HEK293 (cell line): ENCODE measurements around the gene SYCP3.
A peak's percentile ranks its signal among the peaks of the same experiment; 100 is the strongest.

ENCODE experiments used
- CTCF ChIA-PET: fragments of 350-600 bp; formaldehyde crosslinking; extraction: SDS; loops from one replicate; lab custom pipeline; 2021; ENCODE audit warnings: antibody characterized with exemption; lab: Yijun Ruan, JAX
- POLR2A ChIA-PET: fragments of 300-600 bp; formaldehyde crosslinking; extraction: SDS; loops from one replicate; lab custom pipeline; 2020; ENCODE audit warnings: antibody characterized with exemption, inconsistent platforms; lab: Yijun Ruan, JAX
- H3K27ac ChIP-seq: fragments of 200-500 bp; sonication (Bioruptor generic); 2 replicates; pipeline ENCODE4 v1.5.1; 2014; ENCODE audit warnings: low read depth, low read length, control low read depth, inconsistent platforms; ENCODE audit errors: extremely low read depth
- H3K36me3 ChIP-seq, 2 experiments: fragments of 200-500 bp in 1 of 2; sonication (Bioruptor generic) in 1 of 2; 1 replicate in 1 of 2; 2 replicates in 1 of 2; pipeline ENCODE4 v1.5.1; 2014 to 2017; ENCODE audit warnings: inconsistent platforms in 2 of 2, low read length in 2 of 2; ENCODE audit not compliant: control insufficient read depth in 2 of 2, insufficient read depth in 1 of 2
- H3K4me1 ChIP-seq: fragments of 200-500 bp; sonication (Bioruptor generic); 2 replicates; pipeline ENCODE4 v1.5.1; 2014; ENCODE audit warnings: mild to moderate bottlenecking, low read length, inconsistent platforms; ENCODE audit not compliant: control insufficient read depth, insufficient read depth
- H3K4me3 ChIP-seq: 2 replicates; pipeline ENCODE4 v1.5.1; 2011; ENCODE audit warnings: low read depth, mild to moderate bottlenecking, control low read depth, low read length, moderate library complexity
- H3K9me3 ChIP-seq: fragments of 200-500 bp; sonication (Bioruptor generic); 2 replicates; pipeline ENCODE4 v1.5.1; 2014; ENCODE audit warnings: low read depth, low read length, inconsistent platforms; ENCODE audit not compliant: control insufficient read depth, insufficient read depth
- EGR2 ChIP-seq: fragments of 450-650 bp; formaldehyde crosslinking; IDR thresholded peaks from 2 replicates; pipeline ENCODE4 v1.5.1; 2016; ENCODE audit warnings: low read depth, missing biosample characterization, missing genetic modification characterization
- GFI1B ChIP-seq: fragments of 450-650 bp; formaldehyde crosslinking; IDR thresholded peaks from 2 replicates; pipeline ENCODE4 v1.5.1; 2016; ENCODE audit warnings: missing biosample characterization, missing genetic modification characterization
- HIC1 ChIP-seq: fragments of 450-650 bp; formaldehyde crosslinking; IDR thresholded peaks from 2 replicates; pipeline ENCODE4 v1.5.1; 2016; ENCODE audit warnings: missing biosample characterization, missing genetic modification characterization
- INSM2 ChIP-seq: fragments of 450-650 bp; formaldehyde crosslinking; IDR thresholded peaks from 2 replicates; pipeline ENCODE4 v1.5.1; 2016; ENCODE audit warnings: missing biosample characterization, missing genetic modification characterization
- MZF1 ChIP-seq: fragments of 450-650 bp; formaldehyde crosslinking; IDR thresholded peaks from 2 replicates; pipeline ENCODE4 v1.5.1; 2017; ENCODE audit warnings: missing biosample characterization, missing genetic modification characterization, borderline replicate concordance
- REPIN1 ChIP-seq: fragments of 450-650 bp; formaldehyde crosslinking; IDR thresholded peaks from 2 replicates; pipeline ENCODE4 v1.5.1; 2017; ENCODE audit warnings: missing biosample characterization, missing genetic modification characterization, low read depth
- SCRT2 ChIP-seq: fragments of 450-650 bp; formaldehyde crosslinking; IDR thresholded peaks from 2 replicates; pipeline ENCODE4 v1.5.1; 2016; ENCODE audit warnings: missing biosample characterization, missing genetic modification characterization
- SETDB1 ChIP-seq: IDR thresholded peaks from one replicate; pipeline ENCODE4 v1.6.1; 2017; ENCODE audit warnings: mild to moderate bottlenecking, low read length, moderate library complexity, mixed read lengths; ENCODE audit not compliant: insufficient read length
- ZBTB48 ChIP-seq: fragments of 450-650 bp; formaldehyde crosslinking; IDR thresholded peaks from 2 replicates; pipeline ENCODE4 v1.5.1; 2016; ENCODE audit warnings: missing biosample characterization, missing genetic modification characterization
- ZBTB49 ChIP-seq: fragments of 450-650 bp; formaldehyde crosslinking; IDR thresholded peaks from 2 replicates; pipeline ENCODE4 v1.5.1; 2016; ENCODE audit warnings: missing biosample characterization, missing genetic modification characterization, low read depth
- ZBTB8A ChIP-seq: fragments of 450-650 bp; formaldehyde crosslinking; IDR thresholded peaks from 2 replicates; pipeline ENCODE4 v1.5.1; 2016; ENCODE audit warnings: missing biosample characterization, missing genetic modification characterization
- ZNF140 ChIP-seq: fragments of 450-650 bp; formaldehyde crosslinking; IDR thresholded peaks from 2 replicates; pipeline ENCODE4 v1.5.1; 2016; ENCODE audit warnings: missing biosample characterization, missing genetic modification characterization
- ZNF248 ChIP-seq: fragments of 450-650 bp; formaldehyde crosslinking; IDR thresholded peaks from 2 replicates; pipeline ENCODE4 v1.5.1; 2017; ENCODE audit warnings: missing biosample characterization, missing genetic modification characterization
- ZNF302 ChIP-seq: fragments of 450-650 bp; formaldehyde crosslinking; IDR thresholded peaks from 2 replicates; pipeline ENCODE4 v1.5.1; 2016; ENCODE audit warnings: missing biosample characterization, missing genetic modification characterization, low read depth
- ZNF362 ChIP-seq: fragments of 450-650 bp; formaldehyde crosslinking; IDR thresholded peaks from 2 replicates; pipeline ENCODE4 v1.5.1; 2016; ENCODE audit warnings: missing biosample characterization, missing genetic modification characterization
- ZNF48 ChIP-seq: fragments of 450-650 bp; formaldehyde crosslinking; IDR thresholded peaks from 2 replicates; pipeline ENCODE4 v1.5.1; 2016; ENCODE audit warnings: missing biosample characterization, missing genetic modification characterization
- ZNF513 ChIP-seq: fragments of 450-650 bp; IDR thresholded peaks from 2 replicates; pipeline ENCODE4 v1.5.1; 2018; ENCODE audit warnings: missing biosample characterization, missing genetic modification characterization
- ZNF585B ChIP-seq: fragments of 450-650 bp; formaldehyde crosslinking; IDR thresholded peaks from 2 replicates; pipeline ENCODE4 v1.5.1; 2016; ENCODE audit warnings: missing biosample characterization, missing genetic modification characterization
- ZNF600 ChIP-seq: fragments of 450-650 bp; formaldehyde crosslinking; IDR thresholded peaks from 2 replicates; pipeline ENCODE4 v1.5.1; 2016; ENCODE audit warnings: missing biosample characterization, missing genetic modification characterization
- ZNF692 ChIP-seq: fragments of 450-650 bp; formaldehyde crosslinking; IDR thresholded peaks from 2 replicates; pipeline ENCODE4 v1.5.1; 2016; ENCODE audit warnings: missing biosample characterization, missing genetic modification characterization
- ZSCAN16 ChIP-seq: fragments of 450-650 bp; formaldehyde crosslinking; IDR thresholded peaks from 2 replicates; pipeline ENCODE4 v1.5.1; 2016; ENCODE audit warnings: missing biosample characterization, missing genetic modification characterization

SYCP3 gene

GRCh38 chr12:101759396-101760047 is 20.3 kb upstream of the SYCP3 start (continued):
- 0 out of 2 replicates have a peak, but pooled peaks have one; percentile 38 for TF ChIP-seq ZNF362 (tag by site-specific recombination)
- TF ChIP-seq ZNF692 (tag by site-specific recombination): no peak
- TF ChIP-seq ZNF302 (tag by site-specific recombination): no peak
- TF ChIP-seq ZNF600 (tag by site-specific recombination): no peak
- TF ChIP-seq ZBTB8A: no peak
- TF ChIP-seq ZSCAN16 (tag by site-specific recombination): no peak
- no peak for TF ChIP-seq GFI1B (tag by site-specific recombination)
- TF ChIP-seq ZNF248 (tag by site-specific recombination): no peak
- peak; percentile 73 for TF ChIP-seq INSM2 (tag by site-specific recombination)

GRCh38 chr12:101750152-101750551 is 10.9 kb upstream of the SYCP3 start:
- ChIA-PET CTCF (interaction anchor here (0.7 kb wide), 1 partner anchor 232 kb away, joined by 3 read pairs; no protein-coding TSS in a partner anchor), POLR2A (no interaction called here)
- Histone ChIP-seq H3K4me1 (no peaks in the 10 kb centered on the region), H3K36me3 (peaks cover 12 to 49% of the 10 kb centered on the region in 2 experiments), H3K4me3 (no peak overlapping the region), H3K9me3 (no peaks in the 10 kb centered on the region), H3K27ac (no peak overlapping the region)
- TF ChIP-seq ZNF513: no peak
- TF ChIP-seq EGR2: 0 out of 2 replicates have a peak, but pooled peaks have one; percentile 22
- no peak for TF ChIP-seq REPIN1 (tag by site-specific recombination)

- no peaks in the 10 kb centered on the region for H3K9me3 ChIP-seq
- H3K36me3 ChIP-seq: peaks cover 12 to 52% of the 10 kb centered on the region in 2 experiments
- ChIA-PET POLR2A (no interaction called here), CTCF (no interaction called here)
- no peaks in the 10 kb centered on the region for H3K4me1 ChIP-seq
- H3K27ac ChIP-seq: no peak overlapping the region
- H3K4me3 ChIP-seq: no peak overlapping the region
- no peak for TF ChIP-seq ZNF585B (tag by site-specific recombination)
- no peak for TF ChIP-seq HIC1 (tag by site-specific recombination)
- TF ChIP-seq SCRT2 (tag by site-specific recombination): no peak
- TF ChIP-seq ZNF140 (tag by site-specific recombination): no peak
- TF ChIP-seq ZNF48 (tag by site-specific recombination): no peak
- no peak for TF ChIP-seq MZF1 (tag by site-specific recombination)
- TF ChIP-seq ZBTB49: no peak
- no peak for TF ChIP-seq ZNF362 (tag by site-specific recombination)
- no peak for TF ChIP-seq SETDB1
- TF ChIP-seq ZBTB48 (tag by site-specific recombination): no peak
Observed at GRCh38 chr12:101749657-101750056, 10.4 kb upstream of the SYCP3 start.
